Subcutaneous abdominal adipose tissue (tissue), 5 donors: Measurements from ENCODE around the gene C1QTNF8.

ENCODE experiments used
- H3K27ac ChIP-seq: one replicate; pipeline ENCODE4 v1.7.0; 2013; ENCODE audit warnings: low read depth, mild to moderate bottlenecking, inconsistent platforms, low read length, moderate library complexity
- H3K27me3 ChIP-seq, 5 donors: one replicate each; pipeline ENCODE4 v1.7.0; 2013; ENCODE audit warnings: low read length in 5 of 5, inconsistent platforms in 1 of 5; ENCODE audit not compliant: control insufficient read depth in 5 of 5, insufficient read depth in 4 of 5
- H3K36me3 ChIP-seq, 5 donors: one replicate each; pipeline ENCODE4 v1.7.0; 2013; ENCODE audit warnings: low read length in 5 of 5; ENCODE audit not compliant: control insufficient read depth in 5 of 5, insufficient read depth in 5 of 5
- H3K4me1 ChIP-seq, 5 donors: one replicate each; pipeline ENCODE4 v1.7.0; 2013; ENCODE audit warnings: low read length in 5 of 5, mild to moderate bottlenecking in 3 of 5, moderate library complexity in 1 of 5; ENCODE audit not compliant: control insufficient read depth in 5 of 5, insufficient read depth in 5 of 5
- H3K4me3 ChIP-seq, 5 donors: one replicate each; pipeline ENCODE4 v1.7.0; 2013; ENCODE audit warnings: low read length in 5 of 5, low read depth in 1 of 5
- H3K9ac ChIP-seq, 5 donors: one replicate each; pipeline ENCODE4 v1.7.0; 2013; ENCODE audit warnings: low read length in 5 of 5, mild to moderate bottlenecking in 4 of 5, moderate library complexity in 3 of 5
- H3K9me3 ChIP-seq, 5 donors: one replicate each; pipeline ENCODE4 v1.7.0; 2013; ENCODE audit warnings: low read length in 5 of 5; ENCODE audit not compliant: control insufficient read depth in 5 of 5
- donor health status: healthy.
- donor health status: healthy.
- donor health status: healthy.
- donor health status: healthy.
- donor health status: healthy.

Gene C1QTNF8

GRCh38 chr16:1120577-1120941 lies 24.5 kb upstream of the C1QTNF8 start:
- Histone ChIP-seq H3K27ac (no peak overlapping the region), H3K4me3 (no peak overlapping the region), H3K36me3 (no peaks in the 10 kb centered on the region), H3K9me3 (no peaks in the 10 kb centered on the region), H3K27me3 (peaks cover 24 to 63% (median 32%) of the 10 kb centered on the region in 5 donors), H3K4me1 (no peaks in the 10 kb centered on the region), H3K9ac (no peak overlapping the region)

DNA sequence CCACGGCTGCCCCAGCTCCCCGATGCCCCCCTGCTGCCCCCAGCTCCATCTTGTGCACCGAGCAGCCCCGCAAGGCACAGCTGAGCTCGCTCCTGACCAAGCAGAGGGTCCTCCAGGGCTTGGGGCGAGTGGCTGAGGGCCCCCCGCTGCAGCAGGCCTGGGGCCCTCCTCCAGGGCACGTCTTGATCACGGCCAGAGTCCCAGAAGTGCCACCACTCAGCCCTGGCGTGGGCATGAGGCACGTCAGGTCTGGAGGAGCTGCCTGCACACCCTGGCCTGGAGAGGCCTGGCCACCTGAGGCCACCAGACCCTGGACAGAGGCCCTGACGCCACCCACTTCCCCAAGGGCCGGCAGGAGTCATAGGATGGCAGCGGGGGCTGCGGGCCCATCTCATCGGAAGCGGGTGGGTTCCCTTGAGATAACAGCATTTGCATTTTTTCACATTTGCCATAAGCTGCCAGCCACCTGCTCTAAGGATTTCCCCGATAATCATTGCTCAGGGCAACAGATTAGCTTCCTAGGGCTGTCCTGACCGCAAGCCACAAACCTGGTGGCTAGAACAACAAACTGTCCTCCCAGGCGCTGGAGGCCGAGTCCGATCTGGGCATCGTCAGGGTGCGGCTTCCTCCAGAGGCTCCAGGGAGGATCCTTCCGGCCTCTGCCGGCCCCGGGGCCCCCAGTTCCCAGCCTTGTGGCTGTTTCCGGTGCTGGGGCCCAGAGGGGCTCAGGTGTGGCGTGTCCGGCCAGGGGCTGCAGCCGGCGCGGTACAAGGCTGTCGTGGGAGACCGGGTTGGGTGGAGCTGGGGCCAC lies 23.9 kb upstream of the C1QTNF8 start:
- no peaks in the 10 kb centered on the region for H3K4me1 ChIP-seq
- H3K27me3 ChIP-seq = peaks cover 24 to 57% (median 28%) of the 10 kb centered on the region in 5 donors
- no peak overlapping the region for H3K9ac ChIP-seq
- H3K4me3 ChIP-seq = no peak overlapping the region
- H3K27ac ChIP-seq = no peak overlapping the region
- H3K36me3 ChIP-seq = no peaks in the 10 kb centered on the region
- H3K9me3 ChIP-seq = no peaks in the 10 kb centered on the region

DNA sequence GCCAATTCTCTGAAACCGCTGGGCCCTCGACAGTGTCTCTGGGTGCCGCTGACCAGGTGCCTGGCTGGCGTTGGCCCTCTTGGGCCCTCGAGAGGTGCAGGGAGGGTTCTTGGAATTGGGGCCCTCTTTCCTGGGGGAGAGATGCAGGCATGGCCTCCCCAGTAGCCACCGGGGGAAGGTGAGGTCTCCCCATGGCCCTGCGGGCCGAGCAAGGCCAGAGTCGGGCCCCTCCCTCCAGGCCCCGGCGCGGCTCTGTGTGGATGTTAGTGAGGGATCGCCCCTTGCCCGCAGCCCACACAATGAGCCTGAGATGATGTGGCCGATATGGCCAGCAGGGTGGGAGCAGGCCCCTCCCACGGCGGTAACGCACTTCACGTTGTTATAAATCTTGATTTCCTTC lies 23.1 kb upstream of the C1QTNF8 start:
- no peak overlapping the region for H3K9ac ChIP-seq
- peaks cover 32 to 61% (median 33%) of the 10 kb centered on the region in 5 donors for H3K27me3 ChIP-seq
- H3K9me3 ChIP-seq = no peaks in the 10 kb centered on the region
- H3K4me3 ChIP-seq = no peak overlapping the region
- H3K27ac ChIP-seq = no peak overlapping the region
- H3K4me1 ChIP-seq = no peaks in the 10 kb centered on the region
- no peaks in the 10 kb centered on the region for H3K36me3 ChIP-seq

- no peak overlapping the region for H3K4me3 ChIP-seq
- H3K36me3 ChIP-seq = no peaks in the 10 kb centered on the region
- no peaks in the 10 kb centered on the region for H3K4me1 ChIP-seq
- no peak overlapping the region for H3K9ac ChIP-seq
- H3K27me3 ChIP-seq = peaks cover 27 to 60% (median 33%) of the 10 kb centered on the region in 5 donors
- H3K9me3 ChIP-seq = no peaks in the 10 kb centered on the region
- no peak overlapping the region for H3K27ac ChIP-seq
Observed at GRCh38 chr16:1117926-1118325, 21.9 kb upstream of the C1QTNF8 start.

GRCh38 chr16:1117176-1117900 lies 21.3 kb upstream of the C1QTNF8 start:
- H3K4me1 ChIP-seq = no peaks in the 10 kb centered on the region
- no peak overlapping the region for H3K27ac ChIP-seq
- H3K27me3 ChIP-seq = peaks cover 27 to 61% (median 36%) of the 10 kb centered on the region in 5 donors
- H3K36me3 ChIP-seq = no peaks in the 10 kb centered on the region
- no peak overlapping the region for H3K4me3 ChIP-seq
- no peaks in the 10 kb centered on the region for H3K9me3 ChIP-seq
- no peak overlapping the region for H3K9ac ChIP-seq

- Histone ChIP-seq H3K4me1 (no peaks in the 10 kb centered on the region), H3K27ac (no peak overlapping the region), H3K36me3 (no peaks in the 10 kb centered on the region), H3K4me3 (no peak overlapping the region), H3K9me3 (no peaks in the 10 kb centered on the region), H3K27me3 (peaks cover 27 to 61% (median 33%) of the 10 kb centered on the region in 5 donors), H3K9ac (no peak overlapping the region)
Observed at GRCh38 chr16:1116693-1117077, 20.6 kb upstream of the C1QTNF8 start.

GRCh38 chr16:1113889-1114526 lies 18.0 kb upstream of the C1QTNF8 start:
- Histone ChIP-seq H3K27me3 (peaks cover 30 to 57% (median 43%) of the 10 kb centered on the region in 5 donors), H3K9ac (no peak overlapping the region), H3K4me3 (no peak overlapping the region), H3K4me1 (no peaks in the 10 kb centered on the region), H3K27ac (no peak overlapping the region), H3K36me3 (no peaks in the 10 kb centered on the region), H3K9me3 (peaks cover 0 to 3% (median 0%) of the 10 kb centered on the region in 5 donors)

DNA sequence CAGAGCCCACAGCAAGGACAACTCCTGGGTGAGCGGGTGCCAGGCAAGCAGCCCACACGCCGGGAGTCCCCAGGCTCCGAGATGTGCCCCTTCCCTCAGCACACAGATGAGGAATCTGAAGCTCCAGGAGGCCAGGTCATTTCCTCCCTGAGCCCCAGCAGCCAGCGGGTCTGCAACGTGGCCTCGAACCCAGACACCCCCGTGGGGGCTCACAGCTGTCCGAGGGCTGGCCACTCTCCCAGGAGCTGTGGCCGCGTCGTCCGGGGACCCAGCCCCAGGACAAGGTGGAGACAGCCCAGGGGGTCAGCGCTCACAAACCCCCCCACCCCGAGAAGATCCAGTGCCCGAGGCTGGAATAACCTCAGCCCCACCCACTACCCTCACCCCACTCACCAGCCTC lies 17.4 kb upstream of the C1QTNF8 start:
- Histone ChIP-seq H3K27me3 (peaks cover 32 to 58% (median 43%) of the 10 kb centered on the region in 5 donors), H3K4me3 (no peak overlapping the region), H3K4me1 (no peaks in the 10 kb centered on the region), H3K9ac (no peak overlapping the region), H3K9me3 (peaks cover 0 to 3% (median 0%) of the 10 kb centered on the region in 5 donors), H3K27ac (no peak overlapping the region), H3K36me3 (no peaks in the 10 kb centered on the region)

GRCh38 chr16:1112506-1113184 lies 16.6 kb upstream of the C1QTNF8 start:
- H3K4me3 ChIP-seq = no peak overlapping the region
- H3K9ac ChIP-seq = no peak overlapping the region
- H3K4me1 ChIP-seq = no peaks in the 10 kb centered on the region
- H3K36me3 ChIP-seq = no peaks in the 10 kb centered on the region
- peaks cover 0 to 3% (median 0%) of the 10 kb centered on the region in 5 donors for H3K9me3 ChIP-seq
- peaks cover 37 to 63% (median 48%) of the 10 kb centered on the region in 5 donors for H3K27me3 ChIP-seq
- no peak overlapping the region for H3K27ac ChIP-seq
